HepG2 (cell line): ENCODE results near the gene HEXD. TPM values are rescaled to one million over a fixed set of nuclear protein-coding genes. Genes with fewer than 3 reads are reported as not detected.

Source experiments
- CBX2 ChIP-seq, 2 experiments: fragments of 200-600 bp in 1 of 2; sonication (generic); formaldehyde crosslinking in 1 of 2; IDR thresholded peaks; 2 replicates each; pipeline versions ENCODE4 v1.7.0 to v1.8.1; 2018 to 2022; ENCODE audit warnings: low read depth in 2 of 2, low read length in 1 of 2, mild to moderate bottlenecking in 1 of 2, missing genetic modification reagents in 1 of 2
- CEBPB ChIP-seq: IDR thresholded peaks from 2 replicates; pipeline ENCODE4 v1.6.1; 2011; ENCODE audit warnings: low read depth, low read length, improper control_type of control experiment, borderline replicate concordance
- FOXJ3 ChIP-seq: sonication (generic); formaldehyde crosslinking; IDR thresholded peaks from 2 replicates; pipeline ENCODE4 v1.4.0; 2020; ENCODE audit warnings: missing genetic modification reagents, mild to moderate bottlenecking, borderline replicate concordance
- GABPB1 ChIP-seq: IDR thresholded peaks from 2 replicates; pipeline ENCODE4 v1.6.1; 2016; ENCODE audit warnings: mild to moderate bottlenecking, missing genetic modification reagents, moderate library complexity, missing compliant biosample characterization
- GATA4 ChIP-seq: sonication (generic); IDR thresholded peaks from 2 replicates; pipeline ENCODE4 v1.6.1; 2016; ENCODE audit warnings: antibody characterized with exemption, low read depth, borderline replicate concordance
- NR2F6 ChIP-seq, 2 experiments: IDR thresholded peaks; 2 replicates each; pipeline ENCODE4 v1.6.1; 2016; ENCODE audit warnings: antibody characterized with exemption in 1 of 2, mild to moderate bottlenecking in 1 of 2
- PAWR ChIP-seq: sonication (generic); formaldehyde crosslinking; IDR thresholded peaks from 2 replicates; pipeline ENCODE4 v1.4.0; 2020; ENCODE audit warnings: missing genetic modification reagents, mild to moderate bottlenecking, borderline replicate concordance
- POLR2A ChIP-seq, 2 experiments: IDR thresholded peaks; 2 replicates each; pipeline ENCODE4 v1.6.1; 2011; ENCODE audit warnings: low read depth in 2 of 2, low read length in 2 of 2, mild to moderate bottlenecking in 1 of 2, moderate library complexity in 1 of 2; ENCODE audit not compliant: insufficient read depth in 1 of 2
- RAD21 ChIP-seq: fragments of 450-650 bp; formaldehyde crosslinking; IDR thresholded peaks from 2 replicates; pipeline ENCODE4 v1.5.0; 2020; ENCODE audit warnings: mild to moderate bottlenecking
- ZBTB42 ChIP-seq: sonication (generic); formaldehyde crosslinking; IDR thresholded peaks from 2 replicates; pipeline ENCODE4 v1.5.0; 2020; ENCODE audit warnings: mild to moderate bottlenecking, missing genetic modification reagents
- ZEB1 ChIP-seq: IDR thresholded peaks from 2 replicates; pipeline ENCODE4 v1.6.1; 2012; ENCODE audit warnings: mild to moderate bottlenecking, low read depth, inconsistent platforms; ENCODE audit not compliant: insufficient replicate concordance
- ZFP82 ChIP-seq: sonication (generic); formaldehyde crosslinking; IDR thresholded peaks from 2 replicates; pipeline ENCODE4 v1.5.1; 2020; ENCODE audit warnings: mild to moderate bottlenecking, missing genetic modification reagents, borderline replicate concordance
- ZNF138 ChIP-seq: sonication (generic); formaldehyde crosslinking; IDR thresholded peaks from 2 replicates; pipeline ENCODE4 v1.5.0; 2020; ENCODE audit warnings: mild to moderate bottlenecking, low read depth, missing genetic modification reagents
- ZNF256 ChIP-seq: sonication (generic); formaldehyde crosslinking; conservative IDR thresholded peaks from 2 replicates; pipeline ENCODE4 v1.4.0; 2020; ENCODE audit warnings: missing genetic modification reagents
- ZNF33A ChIP-seq: sonication (generic); formaldehyde crosslinking; IDR thresholded peaks from 2 replicates; pipeline ENCODE4 v1.5.1; 2020; ENCODE audit warnings: missing genetic modification reagents, mild to moderate bottlenecking, moderate library complexity, borderline replicate concordance
- ZNF530 ChIP-seq: sonication (generic); formaldehyde crosslinking; IDR thresholded peaks from 2 replicates; pipeline ENCODE4 v1.5.0; 2020; ENCODE audit warnings: low read depth, mild to moderate bottlenecking, missing genetic modification reagents
- ZNF552 ChIP-seq: sonication (generic); formaldehyde crosslinking; IDR thresholded peaks from 2 replicates; pipeline ENCODE4 v1.9.0; 2022; ENCODE audit warnings: missing genetic modification reagents, mild to moderate bottlenecking, borderline replicate concordance
- ZNF556 ChIP-seq: sonication (generic); formaldehyde crosslinking; IDR thresholded peaks from 2 replicates; pipeline ENCODE4 v1.4.0; 2020; ENCODE audit warnings: mild to moderate bottlenecking, missing genetic modification reagents, borderline replicate concordance
- ZNF557 ChIP-seq: sonication (generic); formaldehyde crosslinking; IDR thresholded peaks from 2 replicates; pipeline ENCODE4 v1.4.0; 2020; ENCODE audit warnings: missing genetic modification reagents
- ZNF607 ChIP-seq: sonication (generic); formaldehyde crosslinking; IDR thresholded peaks from 2 replicates; pipeline ENCODE4 v1.5.1; 2020; ENCODE audit warnings: missing genetic modification reagents, mild to moderate bottlenecking, borderline replicate concordance
- ZSCAN20 ChIP-seq: sonication (generic); formaldehyde crosslinking; IDR thresholded peaks from 2 replicates; pipeline ENCODE4 v1.4.0; 2020; ENCODE audit warnings: missing genetic modification reagents, mild to moderate bottlenecking, borderline replicate concordance
- polyA plus RNA-seq, 8 experiments: library from polyadenylated mRNA; depleted of rRNA in 3 of 8; stranded (reverse) in 7 of 8; unstranded in 1 of 8; fragments of >200 nt; fragmentation: Illumina TruSeq in 4 of 8; extraction: Trizol in 4 of 8; gene quantifications; 2 replicates each; pipeline versions ENCODE4 v1.2.1 to v1.2.3, GENCODE V29; 2011 to 2016; ENCODE audit warnings: low read depth in 4 of 8, missing spikeins in 1 of 8, mixed read lengths in 1 of 8; ENCODE audit not compliant: insufficient read depth in 1 of 8
- total RNA-seq, 5 experiments: library from RNA; depleted of rRNA; stranded (reverse); fragments of >200 nt; fragmentation: Illumina TruSeq; extraction: Trizol; gene quantifications; 2 replicates each; pipeline ENCODE4 v1.2.3, GENCODE V29; 2016; ENCODE audit warnings: low read depth in 1 of 5
- TF ChIP-seq, protein P1 (sequence below): IDR thresholded peaks from 2 replicates; pipeline ENCODE4 v1.6.1; 2016; ENCODE audit warnings: missing genetic modification reagents, missing compliant biosample characterization
- TF ChIP-seq, protein P2 (sequence below): sonication (generic); formaldehyde crosslinking; IDR thresholded peaks from 2 replicates; pipeline ENCODE4 v1.8.1; 2023; ENCODE audit warnings: mild to moderate bottlenecking, moderate library complexity, missing genetic modification reagents
- TF ChIP-seq, protein P3 (sequence below): IDR thresholded peaks from 2 replicates; pipeline ENCODE4 v1.6.1; 2018; ENCODE audit warnings: missing genetic modification reagents
- TF ChIP-seq, protein P4 (sequence below): sonication (generic); formaldehyde crosslinking; IDR thresholded peaks from 2 replicates; pipeline ENCODE4 v1.8.0; 2023; ENCODE audit warnings: mild to moderate bottlenecking, missing genetic modification reagents

HEXD gene
- total and polyA plus RNA-seq, 2 of the 13 experiments (the other 11 are each of a cell fraction or from before 2014, with no cell fraction given), result 22.3 to 41.8 TPM

DNA sequence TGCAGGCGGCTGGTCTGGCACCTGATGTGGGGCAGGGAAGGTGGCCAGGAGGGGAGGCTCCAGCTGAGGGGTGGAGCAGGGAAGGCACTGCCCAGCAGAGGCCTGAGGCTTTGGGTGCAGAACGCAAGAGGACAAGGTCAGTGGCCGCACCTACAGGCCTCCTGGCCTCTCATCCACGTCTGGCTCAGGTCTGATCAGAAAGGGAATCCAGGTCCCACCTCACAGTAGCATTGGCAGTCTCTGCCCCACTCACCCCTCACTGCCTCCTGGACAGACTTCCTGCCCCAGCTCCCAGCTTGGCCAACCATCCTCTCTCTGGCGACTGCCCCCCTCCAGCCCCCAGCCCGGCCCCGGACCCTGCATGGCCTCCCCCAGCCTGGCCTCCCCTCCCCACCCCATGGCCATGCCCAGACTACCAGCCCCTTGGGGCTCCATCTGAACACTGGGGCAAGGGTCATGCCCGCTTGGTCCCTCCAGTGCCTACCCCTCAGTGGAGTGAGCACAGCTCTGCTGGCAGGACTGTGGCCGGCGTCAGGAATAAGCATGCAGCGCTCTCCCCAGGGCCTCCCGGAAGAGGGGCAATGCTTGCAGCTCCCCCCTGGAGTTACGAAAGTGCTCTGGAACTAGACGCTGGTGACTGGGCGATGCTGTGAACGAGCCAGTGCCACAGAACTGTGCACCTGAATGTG is 42.0 kb upstream of the HEXD start (continued):
- peak; percentile 79; the same call in 1 of the 2 replicates for TF ChIP-seq CEBPB
- TF ChIP-seq ZNF530 (CRISPR knock-in tag), result no peak
- no peak for TF ChIP-seq GATA4
- TF ChIP-seq NR2F6 (IDR thresholded peaks at IDR 0.05), result no peak
- peak; percentile 31 for TF ChIP-seq NR2F6 (CRISPR knock-in tag; IDR thresholded peaks at IDR 0.05)
- no peak; the same call in 1 of the 2 replicates for TF ChIP-seq ZNF552 (CRISPR knock-in tag)
- TF ChIP-seq ZFP82 (CRISPR knock-in tag), result no peak
- no peak for TF ChIP-seq ZNF138 (CRISPR knock-in tag)
- TF ChIP-seq, protein P1, sequence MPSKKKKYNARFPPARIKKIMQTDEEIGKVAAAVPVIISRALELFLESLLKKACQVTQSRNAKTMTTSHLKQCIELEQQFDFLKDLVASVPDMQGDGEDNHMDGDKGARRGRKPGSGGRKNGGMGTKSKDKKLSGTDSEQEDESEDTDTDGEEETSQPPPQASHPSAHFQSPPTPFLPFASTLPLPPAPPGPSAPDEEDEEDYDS (CRISPR knock-in tag), result peak; percentile 53; the same call in 1 of the 2 replicates
- TF ChIP-seq GABPB1 (CRISPR knock-in tag), result peak; percentile 56; the same call in 1 of the 2 replicates
- TF ChIP-seq, protein P2, sequence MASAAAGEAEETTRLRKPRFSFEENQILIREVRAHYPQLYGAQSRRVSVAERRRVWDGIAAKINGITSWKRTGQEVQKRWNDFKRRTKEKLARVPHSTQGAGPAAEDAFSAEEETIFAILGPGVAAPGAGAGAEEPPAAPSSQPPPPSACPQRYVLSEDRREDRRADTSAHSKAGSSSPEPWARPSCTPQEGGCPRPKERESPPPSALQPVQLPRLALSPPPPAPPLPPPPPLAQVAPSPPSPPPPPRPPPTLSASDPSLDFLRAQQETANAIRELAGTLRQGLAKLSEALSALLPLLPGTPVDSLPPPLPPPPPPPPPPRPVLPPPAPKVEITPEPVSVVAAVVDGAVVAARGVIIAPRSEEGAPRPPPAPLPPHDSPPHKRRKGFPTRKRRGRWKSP (CRISPR knock-in tag), result 0 out of 2 replicates have a peak, but pooled peaks have one; percentile 28
- TF ChIP-seq ZSCAN20 (CRISPR knock-in tag), result no peak
- no peak for TF ChIP-seq FOXJ3 (CRISPR knock-in tag)
- TF ChIP-seq ZNF556 (CRISPR knock-in tag), result no peak
- TF ChIP-seq ZBTB42, result no peak
- no peak for TF ChIP-seq ZNF33A (CRISPR knock-in tag)
- TF ChIP-seq, protein P3, sequence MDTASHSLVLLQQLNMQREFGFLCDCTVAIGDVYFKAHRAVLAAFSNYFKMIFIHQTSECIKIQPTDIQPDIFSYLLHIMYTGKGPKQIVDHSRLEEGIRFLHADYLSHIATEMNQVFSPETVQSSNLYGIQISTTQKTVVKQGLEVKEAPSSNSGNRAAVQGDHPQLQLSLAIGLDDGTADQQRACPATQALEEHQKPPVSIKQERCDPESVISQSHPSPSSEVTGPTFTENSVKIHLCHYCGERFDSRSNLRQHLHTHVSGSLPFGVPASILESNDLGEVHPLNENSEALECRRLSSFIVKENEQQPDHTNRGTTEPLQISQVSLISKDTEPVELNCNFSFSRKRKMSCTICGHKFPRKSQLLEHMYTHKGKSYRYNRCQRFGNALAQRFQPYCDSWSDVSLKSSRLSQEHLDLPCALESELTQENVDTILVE (CRISPR knock-in tag), result peak; percentile 59; the same call in 1 of the 2 replicates
- no peak for TF ChIP-seq CBX2 (IDR thresholded peaks at IDR 0.05; ENCODE audit: low read depth, low read length)
- TF ChIP-seq CBX2 (CRISPR knock-in tag; IDR thresholded peaks at IDR 0.05; ENCODE audit: low read depth), result no peak
- TF ChIP-seq POLR2A (IDR thresholded peaks at IDR 0.05; ENCODE audit: insufficient read depth in 1 of 2, low read depth in 2 of 2, low read length in 2 of 2), result peak; percentile 26 to 64; a peak in 1 of 4 replicates
- no peak for TF ChIP-seq RAD21 (CRISPR knock-in tag)
- no peak for TF ChIP-seq ZNF557 (CRISPR knock-in tag)
- TF ChIP-seq PAWR (CRISPR knock-in tag), result no peak
- TF ChIP-seq ZNF256 (CRISPR knock-in tag), result no peak
- no peak for TF ChIP-seq ZEB1
- TF ChIP-seq, protein P4, sequence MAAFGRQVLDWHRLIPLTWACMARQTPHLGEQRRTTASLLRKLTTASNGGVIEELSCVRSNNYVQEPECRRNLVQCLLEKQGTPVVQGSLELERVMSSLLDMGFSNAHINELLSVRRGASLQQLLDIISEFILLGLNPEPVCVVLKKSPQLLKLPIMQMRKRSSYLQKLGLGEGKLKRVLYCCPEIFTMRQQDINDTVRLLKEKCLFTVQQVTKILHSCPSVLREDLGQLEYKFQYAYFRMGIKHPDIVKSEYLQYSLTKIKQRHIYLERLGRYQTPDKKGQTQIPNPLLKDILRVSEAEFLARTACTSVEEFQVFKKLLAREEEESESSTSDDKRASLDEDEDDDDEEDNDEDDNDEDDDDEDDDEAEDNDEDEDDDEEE (CRISPR knock-in tag), result peak; percentile 50; the same call in 1 of the 2 replicates
- TF ChIP-seq ZNF607 (CRISPR knock-in tag), result no peak; the same call in 1 of the 2 replicates
